GM18507 (cell line): Measurements from ENCODE around the gene DIP2C.

Experiments
- DNase-seq: peaks from one replicate; pipeline ENCODE4 v3.0.0; 2011; ENCODE audit warnings: low read depth; ENCODE audit not compliant: insufficient read length; ENCODE audit errors: extremely low spot score
- FAIRE-seq: peaks from 2 replicates; lab custom pipeline; 2011; peaks lifted over from hg19 to GRCh38; lab: Jason Lieb, UNC

DIP2C gene, protein sequence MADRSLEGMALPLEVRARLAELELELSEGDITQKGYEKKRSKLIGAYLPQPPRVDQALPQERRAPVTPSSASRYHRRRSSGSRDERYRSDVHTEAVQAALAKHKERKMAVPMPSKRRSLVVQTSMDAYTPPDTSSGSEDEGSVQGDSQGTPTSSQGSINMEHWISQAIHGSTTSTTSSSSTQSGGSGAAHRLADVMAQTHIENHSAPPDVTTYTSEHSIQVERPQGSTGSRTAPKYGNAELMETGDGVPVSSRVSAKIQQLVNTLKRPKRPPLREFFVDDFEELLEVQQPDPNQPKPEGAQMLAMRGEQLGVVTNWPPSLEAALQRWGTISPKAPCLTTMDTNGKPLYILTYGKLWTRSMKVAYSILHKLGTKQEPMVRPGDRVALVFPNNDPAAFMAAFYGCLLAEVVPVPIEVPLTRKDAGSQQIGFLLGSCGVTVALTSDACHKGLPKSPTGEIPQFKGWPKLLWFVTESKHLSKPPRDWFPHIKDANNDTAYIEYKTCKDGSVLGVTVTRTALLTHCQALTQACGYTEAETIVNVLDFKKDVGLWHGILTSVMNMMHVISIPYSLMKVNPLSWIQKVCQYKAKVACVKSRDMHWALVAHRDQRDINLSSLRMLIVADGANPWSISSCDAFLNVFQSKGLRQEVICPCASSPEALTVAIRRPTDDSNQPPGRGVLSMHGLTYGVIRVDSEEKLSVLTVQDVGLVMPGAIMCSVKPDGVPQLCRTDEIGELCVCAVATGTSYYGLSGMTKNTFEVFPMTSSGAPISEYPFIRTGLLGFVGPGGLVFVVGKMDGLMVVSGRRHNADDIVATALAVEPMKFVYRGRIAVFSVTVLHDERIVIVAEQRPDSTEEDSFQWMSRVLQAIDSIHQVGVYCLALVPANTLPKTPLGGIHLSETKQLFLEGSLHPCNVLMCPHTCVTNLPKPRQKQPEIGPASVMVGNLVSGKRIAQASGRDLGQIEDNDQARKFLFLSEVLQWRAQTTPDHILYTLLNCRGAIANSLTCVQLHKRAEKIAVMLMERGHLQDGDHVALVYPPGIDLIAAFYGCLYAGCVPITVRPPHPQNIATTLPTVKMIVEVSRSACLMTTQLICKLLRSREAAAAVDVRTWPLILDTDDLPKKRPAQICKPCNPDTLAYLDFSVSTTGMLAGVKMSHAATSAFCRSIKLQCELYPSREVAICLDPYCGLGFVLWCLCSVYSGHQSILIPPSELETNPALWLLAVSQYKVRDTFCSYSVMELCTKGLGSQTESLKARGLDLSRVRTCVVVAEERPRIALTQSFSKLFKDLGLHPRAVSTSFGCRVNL (N-terminal part only)

DNA sequence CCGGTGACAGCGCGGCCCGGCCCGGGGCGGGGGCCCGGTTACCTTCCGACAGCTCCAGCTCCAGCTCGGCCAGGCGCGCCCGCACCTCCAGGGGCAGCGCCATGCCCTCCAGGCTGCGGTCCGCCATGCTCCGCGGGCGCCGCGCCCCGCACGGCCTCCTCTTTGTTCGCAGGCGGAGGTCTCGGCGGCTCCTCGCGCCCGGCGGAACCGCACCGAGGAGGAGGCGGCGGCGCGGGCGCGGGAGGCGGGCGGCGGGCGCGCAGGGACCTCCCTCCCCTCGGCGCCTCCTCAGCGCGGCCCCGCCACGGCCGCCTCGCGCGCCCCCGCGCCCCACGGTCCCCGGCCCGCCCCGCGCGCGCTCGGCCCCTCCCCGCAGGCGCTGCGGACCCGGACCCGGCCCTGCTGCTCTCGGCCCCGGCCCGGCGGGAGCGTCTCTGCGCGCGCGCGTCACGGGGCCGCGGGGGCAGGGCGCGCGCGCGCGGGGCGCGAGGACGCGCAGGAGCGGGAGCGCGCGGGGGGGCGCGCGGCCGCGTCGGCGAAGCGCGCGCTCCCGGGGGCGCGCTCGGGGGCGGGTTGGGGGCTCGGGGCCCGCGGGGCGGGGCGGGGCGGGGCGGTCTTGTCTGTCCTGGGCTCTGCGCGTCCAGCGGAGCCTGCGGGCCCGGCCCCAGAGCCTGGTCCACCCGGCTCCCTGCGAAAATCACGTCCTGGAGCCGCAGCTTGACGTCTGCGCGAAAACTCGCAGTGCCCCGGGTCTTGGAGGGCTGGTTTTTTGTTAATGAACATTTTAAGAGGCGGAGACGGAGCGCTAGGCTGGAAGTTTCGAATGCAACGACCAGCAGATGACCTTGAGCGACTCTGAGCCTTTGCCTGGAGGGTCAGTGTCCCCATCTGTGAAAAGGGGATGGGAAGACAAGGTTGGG lies at the start of gene DIP2C:
Gene DIP2C, minus strand, starts transcription at position 217 of the 920 bp plus-strand sequence. Its CDS starts 90 bp downstream, at position 127.
- FAIRE-seq (no peak), DNase-seq (no peak)

DNA sequence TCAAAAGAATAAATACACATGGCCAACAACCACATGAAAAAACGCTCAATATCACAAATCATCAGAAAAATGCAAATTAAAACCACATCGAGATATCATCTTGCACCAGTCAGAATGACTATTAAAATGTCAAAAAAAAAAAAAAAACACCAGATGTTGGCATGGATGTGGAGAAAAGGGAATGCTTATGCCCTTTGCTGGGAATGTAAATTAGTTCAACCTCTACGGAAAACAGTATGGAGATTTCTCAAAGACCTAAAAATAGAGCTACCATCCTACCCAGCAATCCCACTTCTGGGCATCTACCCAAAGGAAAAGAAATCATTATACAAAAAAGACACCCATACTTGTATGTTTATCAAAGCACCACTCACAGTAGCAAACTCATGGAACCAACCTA lies 45.0 kb upstream of the DIP2C start:
- FAIRE-seq: no peak
- DNase-seq: no peak

DNA sequence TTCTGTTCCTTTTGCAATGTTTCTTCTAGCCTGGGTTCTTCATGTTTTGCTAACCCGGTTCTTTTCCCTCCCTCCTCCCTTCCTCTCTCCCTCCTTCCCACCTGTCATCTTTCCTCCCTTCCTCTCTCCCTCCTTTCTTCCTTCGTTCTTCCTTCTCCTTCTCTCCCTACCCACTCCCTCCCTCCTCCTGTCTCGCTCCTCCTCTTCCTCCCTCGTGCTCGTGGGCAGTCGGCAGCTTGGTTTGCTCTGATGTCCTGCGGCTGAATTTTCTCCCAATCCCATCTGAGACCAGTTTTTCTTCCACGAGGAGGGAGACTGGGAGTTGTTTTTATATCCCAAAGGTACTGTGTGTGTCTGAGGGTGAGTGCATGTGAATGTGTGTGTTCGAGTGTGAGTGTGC lies 43.6 kb upstream of the DIP2C start:
- DNase-seq (no peak), FAIRE-seq (no peak)

DNA sequence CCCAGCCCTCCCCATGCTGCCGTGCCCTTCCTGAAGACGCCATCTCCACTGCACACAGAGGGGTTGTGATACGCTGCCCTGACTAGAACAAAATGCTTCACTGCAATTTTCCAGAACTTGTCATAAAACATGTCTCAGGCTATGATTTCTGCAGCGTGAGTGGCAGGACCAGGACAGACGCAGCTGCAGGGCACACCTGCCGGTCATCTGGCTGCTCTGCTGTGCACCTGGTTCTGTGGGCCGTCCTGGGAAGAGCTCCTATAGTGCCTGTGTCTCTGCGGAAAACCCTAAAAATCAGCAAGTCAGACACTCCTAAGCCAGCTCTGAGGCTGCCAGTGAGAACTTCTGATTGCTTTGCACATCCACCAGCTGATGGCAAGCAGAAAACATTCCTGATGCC lies 39.7 kb upstream of the DIP2C start:
- FAIRE-seq (no peak), DNase-seq (no peak)

DNA sequence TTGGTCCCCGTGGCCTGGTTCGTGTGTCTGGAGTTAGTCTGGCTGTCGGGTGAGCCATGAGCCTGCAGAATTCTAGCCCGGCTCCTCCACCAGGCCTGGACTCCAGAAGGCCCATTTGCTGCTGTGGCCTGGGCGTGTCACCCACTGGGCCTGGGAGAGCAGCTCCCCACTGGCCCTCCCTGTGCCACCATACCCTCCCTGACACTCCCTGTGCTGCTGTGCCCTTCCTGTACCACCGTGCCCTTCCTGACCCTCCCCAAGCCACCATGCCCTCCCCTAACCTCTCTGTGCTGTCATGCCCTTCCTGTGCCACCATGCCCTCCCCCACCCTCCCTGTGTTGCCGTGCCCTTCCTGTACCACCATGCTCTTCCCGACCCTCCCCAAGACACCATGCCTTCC lies 39.1 kb upstream of the DIP2C start:
- FAIRE-seq (no peak), DNase-seq (no peak)

DNA sequence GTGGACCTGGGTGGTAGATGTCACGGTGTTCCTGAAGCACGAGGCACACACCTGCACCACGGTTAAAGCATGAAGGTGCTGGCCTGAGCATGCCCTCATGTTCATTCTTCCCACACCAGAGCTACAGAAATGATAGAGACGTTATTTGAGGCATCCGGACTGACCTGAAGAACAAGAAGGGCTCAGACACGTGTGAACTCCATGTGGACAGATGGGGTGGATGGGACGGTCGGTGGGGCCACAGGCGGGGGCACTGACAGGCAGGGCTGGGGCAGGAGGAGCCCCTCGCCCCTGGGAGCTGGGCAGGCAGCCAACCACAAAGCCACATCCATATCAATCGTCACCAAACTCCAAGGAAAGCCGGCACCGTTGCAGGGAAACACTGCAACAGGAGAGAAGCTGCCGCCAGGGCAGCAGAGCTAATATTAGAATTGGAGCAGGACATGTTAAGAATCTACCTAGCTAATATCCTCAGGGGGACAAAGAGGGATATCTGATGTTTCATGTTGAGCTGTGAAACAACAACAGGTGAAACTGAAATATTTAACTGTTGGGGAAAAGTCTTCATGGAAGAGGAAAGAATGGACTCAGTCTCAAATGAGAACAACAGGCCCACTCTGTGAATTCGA lies 37.8 kb upstream of the DIP2C start:
- DNase-seq (no peak), FAIRE-seq (no peak)

DNA sequence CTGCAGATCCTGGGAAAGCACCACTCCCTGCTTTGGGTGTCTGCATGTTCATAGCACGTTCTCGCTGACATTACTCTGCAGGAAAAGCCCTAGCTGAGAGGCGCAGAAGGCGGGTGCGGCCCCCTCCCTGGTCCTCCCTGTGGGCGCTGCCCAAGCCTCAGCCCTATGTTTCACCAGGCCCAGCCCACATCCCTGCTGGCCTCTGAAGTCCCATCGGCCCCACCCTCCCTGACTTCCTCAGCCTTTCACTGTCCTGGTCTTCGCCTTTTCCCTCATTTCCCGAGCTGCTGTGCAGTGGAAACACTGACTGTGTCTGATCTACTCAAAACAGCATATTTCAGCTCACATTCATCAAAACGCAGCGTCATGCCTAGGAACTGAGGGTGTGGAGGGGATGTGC lies 36.3 kb upstream of the DIP2C start:
- FAIRE-seq: no peak
- DNase-seq: no peak

DNA sequence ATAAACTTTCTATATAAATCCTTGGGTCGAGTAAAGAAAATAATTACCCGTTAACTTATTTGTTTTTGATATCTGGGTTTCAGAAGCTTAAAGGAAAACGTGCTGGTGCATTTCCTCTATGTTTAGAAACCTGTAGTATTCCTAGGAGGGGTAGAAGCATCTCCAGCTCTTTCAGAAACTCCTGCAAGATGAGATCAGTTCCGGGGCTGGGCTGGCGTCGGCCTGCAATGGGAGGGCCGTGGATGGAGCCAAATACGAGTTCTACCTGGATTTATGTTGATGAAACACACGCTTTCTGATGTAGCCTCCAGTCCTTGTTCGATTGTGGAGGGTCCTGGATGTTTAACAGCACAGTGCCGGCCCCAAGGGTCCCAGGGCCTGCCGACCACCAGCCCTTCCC lies 35.8 kb upstream of the DIP2C start:
- FAIRE-seq (no peak), DNase-seq (no peak)

DNA sequence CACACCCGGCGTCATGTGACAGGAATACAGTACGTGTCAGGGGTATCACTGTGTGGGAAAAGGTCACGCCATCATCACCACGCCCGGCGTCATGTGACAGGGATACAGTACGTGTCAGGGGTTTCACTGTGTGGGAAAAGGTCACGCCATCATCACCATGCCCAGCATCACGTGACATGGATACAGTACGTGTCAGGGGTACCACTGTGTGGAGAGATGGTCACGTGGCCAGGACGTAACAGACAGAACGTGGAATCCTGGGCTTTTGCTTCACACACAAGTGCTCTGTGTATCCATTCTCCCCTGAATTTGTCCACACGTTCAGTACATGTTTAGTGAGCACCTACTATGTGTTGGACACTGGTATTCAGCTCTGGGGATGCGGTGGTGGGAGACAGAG lies 34.5 kb upstream of the DIP2C start:
- FAIRE-seq: no peak

DNA sequence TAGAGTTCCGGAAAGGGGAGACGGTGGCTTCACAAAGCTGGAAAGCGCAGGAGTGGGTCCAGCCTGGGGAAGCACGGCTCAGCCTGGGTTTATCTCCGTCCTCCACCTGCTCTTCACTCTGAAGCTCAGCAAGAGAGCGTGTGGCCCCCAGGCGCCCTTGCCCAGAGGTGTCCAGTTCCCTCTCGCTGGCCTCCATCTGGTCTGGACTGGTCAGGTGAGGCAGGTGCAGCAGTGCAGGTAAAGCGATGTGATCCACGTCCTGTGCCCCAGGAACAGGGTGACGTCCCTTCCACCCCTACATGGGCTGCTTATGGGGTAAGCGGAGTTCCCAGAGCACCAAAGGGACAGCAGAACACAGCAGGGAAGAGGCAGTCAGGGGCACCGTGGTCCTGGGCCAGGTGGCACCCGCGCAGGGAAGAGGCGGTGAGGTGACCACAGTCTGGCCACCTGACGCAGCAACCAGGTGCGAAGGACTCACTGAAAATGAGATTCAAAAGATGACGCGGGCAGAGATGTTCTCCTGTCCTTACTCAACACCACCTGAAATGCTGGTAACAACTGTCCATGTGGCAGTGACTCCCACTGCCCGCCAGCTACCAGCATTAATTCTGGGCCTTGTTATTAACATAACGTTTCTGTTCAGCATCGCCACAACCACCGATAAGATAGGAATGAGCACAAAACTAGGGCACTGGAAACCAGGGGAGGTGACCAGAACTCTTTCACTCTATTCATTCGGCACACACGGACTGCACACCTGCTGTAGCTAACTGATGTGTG lies 33.0 kb upstream of the DIP2C start:
- DNase-seq: no peak
- FAIRE-seq: no peak

More for the DNA sequence above, 34.5 kb upstream of the DIP2C start:
- DNase-seq: no peak

DNA sequence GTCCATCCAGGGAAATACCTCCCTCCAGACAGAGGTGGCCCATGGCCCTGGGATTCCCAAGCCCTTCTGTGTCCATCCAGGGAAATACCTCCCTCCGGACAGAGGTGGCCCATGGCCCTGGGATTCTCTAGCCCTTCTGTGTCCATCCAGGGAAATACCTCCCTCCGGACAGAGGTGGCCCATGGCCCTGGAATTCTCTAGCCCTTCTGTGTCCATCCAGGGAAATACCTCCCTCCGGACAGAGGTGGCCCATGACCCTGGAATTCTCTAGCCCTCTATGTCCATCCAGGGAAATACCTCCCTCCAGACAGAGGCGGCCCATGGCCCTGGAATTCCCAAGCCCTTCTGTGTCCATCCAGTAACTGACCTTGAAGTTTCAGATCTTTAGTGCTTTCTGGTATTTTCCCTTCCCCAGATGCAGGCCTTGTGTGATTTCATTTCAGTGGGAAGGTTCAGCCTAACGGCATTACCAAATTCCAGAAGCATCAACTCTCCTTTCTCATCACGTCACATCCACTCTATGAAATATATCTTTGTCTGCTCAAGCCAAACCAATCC lies 28.8 kb upstream of the DIP2C start:
- no peak for DNase-seq
- no peak for FAIRE-seq

DNA sequence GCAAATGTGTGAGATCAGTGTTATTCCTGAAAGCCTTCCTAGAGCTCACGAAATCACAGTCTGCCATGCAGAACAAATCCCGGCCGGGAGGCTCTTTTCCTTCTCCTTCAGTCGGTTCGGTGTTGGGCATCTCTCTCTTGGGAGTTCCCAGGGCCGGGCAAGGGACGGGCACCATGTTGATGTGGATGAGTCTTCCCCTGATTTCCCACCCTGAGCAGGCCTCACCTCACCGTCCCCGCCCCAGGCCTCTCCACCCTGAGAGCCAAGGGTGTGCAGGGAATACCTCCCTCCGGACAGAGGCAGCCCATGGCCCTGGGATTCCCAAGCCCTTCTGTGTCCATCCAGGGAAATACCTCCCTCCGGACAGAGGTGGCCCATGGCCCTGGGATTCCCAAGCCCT lies 28.0 kb upstream of the DIP2C start:
- DNase-seq (no peak), FAIRE-seq (no peak)

DNA sequence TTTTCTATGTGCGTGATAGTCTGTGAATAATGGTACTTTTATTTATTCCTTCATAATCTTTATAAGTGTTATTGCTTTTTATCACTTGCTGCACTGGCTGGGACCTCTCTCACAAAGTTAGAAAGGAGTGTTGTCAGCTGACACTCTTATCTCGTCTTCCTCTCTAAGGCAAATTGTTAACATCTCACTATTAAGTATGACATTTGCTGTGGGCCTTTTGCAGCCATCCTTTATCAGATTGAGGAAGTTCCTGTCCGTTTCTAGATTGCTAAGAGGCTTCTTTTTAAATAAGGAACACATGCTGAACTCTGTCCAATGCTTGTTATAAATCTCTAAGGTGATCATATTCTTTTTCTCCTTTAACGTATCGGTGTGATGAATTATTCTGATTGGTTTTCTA lies 27.4 kb upstream of the DIP2C start:
- no peak for DNase-seq
- no peak for FAIRE-seq

DNA sequence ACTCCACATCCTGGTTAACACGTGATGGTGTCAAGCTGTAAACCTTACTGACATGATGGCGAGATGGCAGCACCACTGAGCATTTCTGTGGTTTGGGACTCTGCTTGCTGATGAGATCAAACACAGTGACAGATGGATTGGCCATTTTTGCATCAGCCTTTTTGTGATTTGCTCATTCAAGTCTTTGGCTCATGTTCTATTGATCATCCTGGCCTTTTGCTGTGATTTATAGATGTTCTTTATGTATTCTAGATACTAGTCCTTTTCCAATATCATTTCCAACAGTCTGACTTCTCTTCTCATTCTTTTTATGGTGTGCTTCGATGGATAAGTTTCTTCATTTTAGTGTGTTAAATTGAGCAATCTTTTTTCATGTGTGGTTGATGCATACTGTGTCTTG lies 24.7 kb upstream of the DIP2C start:
- FAIRE-seq: no peak
- DNase-seq: no peak

DNA sequence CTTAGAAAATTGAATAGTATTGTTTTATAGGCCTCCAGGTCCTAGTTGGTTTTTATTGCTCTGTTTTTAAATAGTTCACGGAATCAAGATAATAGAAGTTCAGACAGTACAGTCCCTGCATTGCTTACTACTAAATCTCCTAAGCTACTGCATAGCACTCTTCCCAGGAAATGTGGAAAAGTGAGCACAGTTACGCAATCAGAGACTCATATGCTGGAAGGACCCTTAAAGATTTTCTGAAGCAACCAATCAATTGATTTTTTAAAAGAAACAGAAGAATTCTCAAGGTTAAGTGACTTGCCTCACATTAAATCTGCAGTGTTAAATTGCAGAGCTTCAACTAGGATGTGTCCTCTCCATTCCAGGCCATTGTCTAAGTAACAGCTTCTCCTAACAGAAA lies 23.1 kb upstream of the DIP2C start:
- FAIRE-seq (no peak), DNase-seq (no peak)

DNA sequence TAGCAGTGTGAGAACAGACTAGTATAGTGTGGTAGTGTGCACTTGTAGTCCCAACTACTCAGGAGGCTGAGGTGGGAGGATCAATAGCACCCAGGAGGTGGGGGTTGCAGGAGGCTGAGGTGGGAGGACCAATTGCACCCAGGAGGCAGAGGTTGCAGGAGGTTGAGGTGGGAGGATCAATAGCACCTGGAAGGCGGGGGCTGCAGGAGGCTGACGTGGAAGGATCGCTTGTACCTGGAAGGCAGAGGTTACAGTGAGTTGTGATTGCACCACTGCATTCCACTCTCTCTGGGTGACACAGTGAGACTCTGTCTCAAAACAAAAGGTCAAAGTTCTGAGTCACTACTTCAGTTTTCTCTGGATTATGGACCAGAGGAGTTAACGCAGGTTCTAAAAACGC lies 22.6 kb upstream of the DIP2C start:
- FAIRE-seq: no peak

DNA sequence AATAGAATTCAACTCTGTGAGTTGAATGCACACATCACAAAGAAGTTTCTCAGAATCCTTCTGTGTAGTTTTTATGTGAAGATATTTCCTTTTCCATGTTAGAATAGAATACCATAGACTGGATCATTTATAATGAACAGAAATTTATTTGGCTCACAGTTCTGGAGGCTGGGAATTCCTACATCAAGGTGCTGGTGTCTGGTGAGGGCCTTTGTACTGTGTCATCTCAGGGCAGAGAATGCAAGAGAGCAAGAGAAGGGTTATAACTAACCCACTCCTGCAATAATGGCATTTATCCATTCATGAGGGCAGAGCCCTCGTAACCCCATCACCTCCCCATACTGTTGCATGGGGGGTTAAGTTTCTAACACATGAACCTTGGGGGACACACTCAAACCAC lies 18.4 kb upstream of the DIP2C start:
- DNase-seq (no peak), FAIRE-seq (no peak)

More for the DNA sequence above, 22.6 kb upstream of the DIP2C start:
- DNase-seq: no peak
